ENCODE data around the gene SPATA16. TPM values are rescaled to one million over a fixed set of nuclear protein-coding genes. Genes with fewer than 3 reads are reported as not detected.

The SPATA16 gene
- total RNA-seq, 1 experiment from 2014 or later: not detected

DNA sequence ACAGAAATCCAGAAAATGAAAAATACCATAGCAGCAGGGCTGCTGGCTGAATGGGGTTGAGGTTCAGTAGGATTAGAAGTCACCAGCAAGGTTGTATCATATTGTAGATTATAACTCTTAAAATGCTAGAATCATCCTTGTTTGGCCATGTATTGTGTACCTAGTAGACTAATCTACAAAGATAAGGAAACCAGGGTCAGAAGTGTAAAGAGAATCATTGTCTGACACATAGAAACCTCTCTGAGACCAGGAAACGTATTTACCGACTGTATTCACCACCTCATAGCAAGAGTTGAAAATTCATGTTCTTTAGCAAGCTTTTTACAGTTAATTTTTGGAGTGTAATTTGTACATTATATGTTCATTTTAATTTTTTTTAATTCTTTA lies 221.7 kb downstream of the SPATA16 start:
- Histone ChIP-seq H3K27me3 (ENCODE audit: low read length) (no peaks in the 10 kb centered on the region), H3K9me2 (replicated peaks; ENCODE audit: insufficient read depth, low read length) (no peaks in the 10 kb centered on the region), H3K9ac (ENCODE audit: low read length) (no peak overlapping the region), H3K79me2 (ENCODE audit: low read length) (no peaks in the 10 kb centered on the region), H2AFZ (ENCODE audit: low read length) (no peak overlapping the region), H3K36me3 (ENCODE audit: insufficient read depth, low read length) (no peaks in the 10 kb centered on the region), H3K27ac (ENCODE audit: low read length) (no peak overlapping the region), H3K4me1 (ENCODE audit: low read length) (no peaks in the 10 kb centered on the region), H3K4me2 (ENCODE audit: low read depth, low read length, poor library complexity, severe bottlenecking) (no peak overlapping the region), H4K20me1 (ENCODE audit: insufficient read depth, low read depth, low read length) (no peaks in the 10 kb centered on the region), H3K4me3 (ENCODE audit: low read length) (no peak overlapping the region), H3K9me3 (ENCODE audit: low read length) (no peaks in the 10 kb centered on the region)
- no peak for DNase-seq

GRCh38 chr3:172918568-172919296 lies 222.3 kb downstream of the SPATA16 start:
- Histone ChIP-seq H4K20me1 (ENCODE audit: insufficient read depth, low read depth, low read length) (no peaks in the 10 kb centered on the region), H3K36me3 (ENCODE audit: insufficient read depth, low read length) (no peaks in the 10 kb centered on the region), H3K9ac (ENCODE audit: low read length) (no peak overlapping the region), H3K27me3 (ENCODE audit: low read length) (no peaks in the 10 kb centered on the region), H3K4me3 (ENCODE audit: low read length) (no peak overlapping the region), H3K4me1 (ENCODE audit: low read length) (no peaks in the 10 kb centered on the region), H3K9me3 (ENCODE audit: low read length) (no peaks in the 10 kb centered on the region), H3K4me2 (ENCODE audit: low read depth, low read length, poor library complexity, severe bottlenecking) (no peak overlapping the region), H3K9me2 (replicated peaks; ENCODE audit: insufficient read depth, low read length) (no peaks in the 10 kb centered on the region), H2AFZ (ENCODE audit: low read length) (no peak overlapping the region), H3K79me2 (ENCODE audit: low read length) (no peaks in the 10 kb centered on the region), H3K27ac (ENCODE audit: low read length) (no peak overlapping the region)
- DNase-seq: no peak

GRCh38 chr3:172918165-172918564 lies 222.9 kb downstream of the SPATA16 start:
- Histone ChIP-seq H4K20me1 (ENCODE audit: insufficient read depth, low read depth, low read length) (no peaks in the 10 kb centered on the region), H3K79me2 (ENCODE audit: low read length) (no peaks in the 10 kb centered on the region), H3K27me3 (ENCODE audit: low read length) (no peaks in the 10 kb centered on the region), H3K4me3 (ENCODE audit: low read length) (no peak overlapping the region), H3K9me2 (replicated peaks; ENCODE audit: insufficient read depth, low read length) (no peaks in the 10 kb centered on the region), H3K27ac (ENCODE audit: low read length) (no peak overlapping the region), H3K36me3 (ENCODE audit: insufficient read depth, low read length) (no peaks in the 10 kb centered on the region), H3K9me3 (ENCODE audit: low read length) (no peaks in the 10 kb centered on the region), H3K4me1 (ENCODE audit: low read length) (no peaks in the 10 kb centered on the region), H3K9ac (ENCODE audit: low read length) (no peak overlapping the region), H2AFZ (ENCODE audit: low read length) (no peak overlapping the region), H3K4me2 (ENCODE audit: low read depth, low read length, poor library complexity, severe bottlenecking) (no peak overlapping the region)
- no peak for DNase-seq

DNA sequence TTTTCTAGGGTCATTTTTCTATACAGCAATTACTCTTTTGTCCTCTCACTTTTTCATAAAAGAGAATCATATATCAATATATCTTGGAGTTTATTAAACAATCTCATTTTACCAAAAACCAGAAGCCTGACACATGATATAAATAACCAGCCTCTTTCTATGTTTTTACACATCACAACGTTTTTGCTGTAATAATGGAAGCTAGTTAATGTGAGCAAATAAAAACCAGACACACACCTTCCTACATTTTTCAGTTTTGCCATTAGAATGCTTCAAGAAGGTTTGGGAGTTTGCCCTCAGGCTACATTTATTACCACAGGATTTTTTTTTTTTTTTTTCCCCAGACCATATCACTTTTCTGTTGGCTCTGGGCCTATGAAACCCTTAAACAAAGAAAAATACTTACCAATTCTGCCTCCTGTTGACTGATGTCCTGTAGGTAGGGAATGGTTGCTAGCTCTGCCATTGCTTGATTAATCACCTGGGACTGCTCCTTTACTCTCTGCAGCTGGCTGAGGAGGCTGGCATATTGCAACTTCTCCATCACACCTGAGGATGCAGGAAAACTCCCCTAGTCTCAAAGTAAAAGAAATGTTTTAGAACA lies 225.0 kb downstream of the SPATA16 start:
- no peak overlapping the region for H2AFZ ChIP-seq (ENCODE audit: low read length)

GRCh38 chr3:172914854-172915253 lies 226.2 kb downstream of the SPATA16 start:
- no peak overlapping the region for H3K4me2 ChIP-seq (ENCODE audit: low read depth, low read length, poor library complexity, severe bottlenecking)
- no peak for DNase-seq
- no peaks in the 10 kb centered on the region for H3K9me2 ChIP-seq (replicated peaks; ENCODE audit: insufficient read depth, low read length)
- no peak overlapping the region for H3K27ac ChIP-seq (ENCODE audit: low read length)
- no peaks in the 10 kb centered on the region for H3K9me3 ChIP-seq (ENCODE audit: low read length)
- H3K4me3 ChIP-seq (ENCODE audit: low read length): no peak overlapping the region
- H3K9ac ChIP-seq (ENCODE audit: low read length): no peak overlapping the region
- no peaks in the 10 kb centered on the region for H3K27me3 ChIP-seq (ENCODE audit: low read length)
- H3K4me1 ChIP-seq (ENCODE audit: low read length): no peaks in the 10 kb centered on the region
- no peaks in the 10 kb centered on the region for H4K20me1 ChIP-seq (ENCODE audit: insufficient read depth, low read depth, low read length)
- H3K36me3 ChIP-seq (ENCODE audit: insufficient read depth, low read length): no peaks in the 10 kb centered on the region
- H2AFZ ChIP-seq (ENCODE audit: low read length): no peak overlapping the region
- H3K79me2 ChIP-seq (ENCODE audit: low read length): no peaks in the 10 kb centered on the region

More for the DNA sequence above, 225.0 kb downstream of the SPATA16 start:
- H3K9me3 ChIP-seq (ENCODE audit: low read length): no peaks in the 10 kb centered on the region
- no peaks in the 10 kb centered on the region for H3K79me2 ChIP-seq (ENCODE audit: low read length)
- no peak overlapping the region for H3K4me3 ChIP-seq (ENCODE audit: low read length)
- H4K20me1 ChIP-seq (ENCODE audit: insufficient read depth, low read depth, low read length): no peaks in the 10 kb centered on the region
- no peaks in the 10 kb centered on the region for H3K27me3 ChIP-seq (ENCODE audit: low read length)
- no peaks in the 10 kb centered on the region for H3K9me2 ChIP-seq (replicated peaks; ENCODE audit: insufficient read depth, low read length)
- no peak overlapping the region for H3K4me2 ChIP-seq (ENCODE audit: low read depth, low read length, poor library complexity, severe bottlenecking)
- H3K9ac ChIP-seq (ENCODE audit: low read length): no peak overlapping the region
- no peaks in the 10 kb centered on the region for H3K4me1 ChIP-seq (ENCODE audit: low read length)
- DNase-seq: no peak
- no peaks in the 10 kb centered on the region for H3K36me3 ChIP-seq (ENCODE audit: insufficient read depth, low read length)
- no peak overlapping the region for H3K27ac ChIP-seq (ENCODE audit: low read length)

GRCh38 chr3:172913911-172914655 lies 227.0 kb downstream of the SPATA16 start:
- Histone ChIP-seq H3K4me1 (ENCODE audit: low read length) (no peaks in the 10 kb centered on the region), H3K27me3 (ENCODE audit: low read length) (no peaks in the 10 kb centered on the region), H3K27ac (ENCODE audit: low read length) (no peak overlapping the region), H3K9me3 (ENCODE audit: low read length) (no peaks in the 10 kb centered on the region), H4K20me1 (ENCODE audit: insufficient read depth, low read depth, low read length) (no peaks in the 10 kb centered on the region), H2AFZ (ENCODE audit: low read length) (no peak overlapping the region), H3K9me2 (replicated peaks; ENCODE audit: insufficient read depth, low read length) (no peaks in the 10 kb centered on the region), H3K79me2 (ENCODE audit: low read length) (no peaks in the 10 kb centered on the region), H3K4me2 (ENCODE audit: low read depth, low read length, poor library complexity, severe bottlenecking) (no peak overlapping the region), H3K9ac (ENCODE audit: low read length) (no peak overlapping the region), H3K4me3 (ENCODE audit: low read length) (no peak overlapping the region), H3K36me3 (ENCODE audit: insufficient read depth, low read length) (no peaks in the 10 kb centered on the region)
- no peak for DNase-seq

DNA sequence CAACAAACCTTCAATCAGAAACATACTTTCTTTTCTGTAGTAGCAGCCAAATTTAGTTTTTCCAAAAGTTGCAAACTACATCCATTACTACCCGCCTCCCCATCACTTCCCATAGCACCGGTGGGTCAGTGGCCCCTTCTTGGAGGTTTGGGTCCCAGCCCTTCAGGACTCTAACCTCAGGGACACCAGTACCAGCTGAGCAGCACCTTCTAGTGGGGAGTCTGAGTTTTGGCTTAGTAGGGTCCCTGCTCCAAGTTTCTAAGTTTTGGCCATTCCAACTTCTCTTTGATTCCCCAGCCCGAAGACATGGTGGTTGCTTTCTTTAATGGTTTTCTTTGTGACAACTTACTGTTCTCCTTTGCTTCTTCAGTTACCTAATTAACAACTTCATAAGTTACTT lies 229.9 kb downstream of the SPATA16 start:
- H3K27me3 ChIP-seq (ENCODE audit: low read length): no peaks in the 10 kb centered on the region
- H3K27ac ChIP-seq (ENCODE audit: low read length): no peak overlapping the region
- no peak overlapping the region for H3K4me3 ChIP-seq (ENCODE audit: low read length)
- no peak overlapping the region for H3K4me2 ChIP-seq (ENCODE audit: low read depth, low read length, poor library complexity, severe bottlenecking)
- no peak overlapping the region for H3K9ac ChIP-seq (ENCODE audit: low read length)
- no peaks in the 10 kb centered on the region for H4K20me1 ChIP-seq (ENCODE audit: insufficient read depth, low read depth, low read length)
- no peaks in the 10 kb centered on the region for H3K4me1 ChIP-seq (ENCODE audit: low read length)
- no peaks in the 10 kb centered on the region for H3K9me3 ChIP-seq (ENCODE audit: low read length)
- H3K9me2 ChIP-seq (replicated peaks; ENCODE audit: insufficient read depth, low read length): no peaks in the 10 kb centered on the region
- H3K36me3 ChIP-seq (ENCODE audit: insufficient read depth, low read length): no peaks in the 10 kb centered on the region
- no peaks in the 10 kb centered on the region for H3K79me2 ChIP-seq (ENCODE audit: low read length)
- DNase-seq: peak; percentile 41
- H2AFZ ChIP-seq (ENCODE audit: low read length): no peak overlapping the region

- no peak overlapping the region for H3K4me3 ChIP-seq (ENCODE audit: low read length)
- no peak overlapping the region for H2AFZ ChIP-seq (ENCODE audit: low read length)
- no peaks in the 10 kb centered on the region for H3K4me1 ChIP-seq (ENCODE audit: low read length)
- H3K79me2 ChIP-seq (ENCODE audit: low read length): no peaks in the 10 kb centered on the region
- no peaks in the 10 kb centered on the region for H4K20me1 ChIP-seq (ENCODE audit: insufficient read depth, low read depth, low read length)
- no peak overlapping the region for H3K27ac ChIP-seq (ENCODE audit: low read length)
- H3K9me3 ChIP-seq (ENCODE audit: low read length): no peaks in the 10 kb centered on the region
- DNase-seq: no peak
- H3K4me2 ChIP-seq (ENCODE audit: low read depth, low read length, poor library complexity, severe bottlenecking): no peak overlapping the region
- H3K36me3 ChIP-seq (ENCODE audit: insufficient read depth, low read length): no peaks in the 10 kb centered on the region
- no peak overlapping the region for H3K9ac ChIP-seq (ENCODE audit: low read length)
- no peaks in the 10 kb centered on the region for H3K9me2 ChIP-seq (replicated peaks; ENCODE audit: insufficient read depth, low read length)
- no peaks in the 10 kb centered on the region for H3K27me3 ChIP-seq (ENCODE audit: low read length)
Measured at GRCh38 chr3:172908771-172909270, 232.2 kb downstream of the SPATA16 start.

Data from Karpas-422 (cell line).